Fibroblast of mammary gland (primary cell): ENCODE results near the gene GRAMD4.
A peak's percentile ranks its signal among the peaks of the same experiment; 100 is the strongest.

Source experiments
- DNase-seq: peaks from one replicate; pipeline ENCODE4 v3.0.0-alpha.2; 2010; ENCODE audit warnings: low read depth
- H3K4me3 ChIP-seq: 2 replicates; pipeline ENCODE4 v1.5.1; 2011; ENCODE audit warnings: low read depth, mild to moderate bottlenecking, low read length, moderate library complexity; ENCODE audit not compliant: control insufficient read depth
- CTCF ChIP-seq: conservative IDR thresholded peaks from 2 replicates; pipeline ENCODE4 v1.5.1; 2011; ENCODE audit warnings: low read depth, low read length, inconsistent platforms; ENCODE audit not compliant: control insufficient read depth, insufficient read depth

Gene GRAMD4

GRCh38 chr22:46712288-46712687, 92.1 kb downstream of the GRAMD4 start:
- H3K4me3 ChIP-seq: no peak overlapping the region
- no peak for DNase-seq
- TF ChIP-seq CTCF: no peak

GRCh38 chr22:46714550-46714949, 94.4 kb downstream of the GRAMD4 start:
- peak; percentile 16 for DNase-seq
- no peak for TF ChIP-seq CTCF
- no peak overlapping the region for H3K4me3 ChIP-seq

- no peak for TF ChIP-seq CTCF
- no peak overlapping the region for H3K4me3 ChIP-seq
- DNase-seq: no peak
Observed at GRCh38 chr22:46719921-46720320, 99.7 kb downstream of the GRAMD4 start.

GRCh38 chr22:46721501-46722085, 101.4 kb downstream of the GRAMD4 start:
- TF ChIP-seq CTCF: no peak
- H3K4me3 ChIP-seq: no peak overlapping the region

GRCh38 chr22:46723882-46724281, 103.7 kb downstream of the GRAMD4 start:
- no peak for DNase-seq
- no peak for TF ChIP-seq CTCF
- H3K4me3 ChIP-seq: no peak overlapping the region

More at GRCh38 chr22:46721501-46722085, 101.4 kb downstream of the GRAMD4 start:
- no peak for DNase-seq

GRCh38 chr22:46725096-46725495, 104.9 kb downstream of the GRAMD4 start:
- TF ChIP-seq CTCF: no peak
- no peak overlapping the region for H3K4me3 ChIP-seq
- no peak for DNase-seq

GRCh38 chr22:46726066-46726985, 106.1 kb downstream of the GRAMD4 start:
- no peak for TF ChIP-seq CTCF
- peak; percentile 29 for DNase-seq
- no peak overlapping the region for H3K4me3 ChIP-seq
